SK-N-SH (cell line): ENCODE measurements around the gene TMEM80. TPM values are rescaled to one million over a fixed set of nuclear protein-coding genes. Genes with fewer than 3 reads are reported as not detected.

Experiments used
- CTCF ChIA-PET: fragments of 300-600, 350-600 bp; formaldehyde crosslinking; extraction: SDS; loops from one replicate; lab custom pipeline; 2021; lab: Yijun Ruan, JAX
- POLR2A ChIA-PET: fragments of 350-600 bp; sonication (Branson Sonifier 250); formaldehyde crosslinking; extraction: SDS; loops from one replicate; lab custom pipeline; 2020; ENCODE audit warnings: antibody characterized with exemption, inconsistent platforms; lab: Yijun Ruan, JAX
- DNase-seq: peaks from one replicate; pipeline ENCODE4 v3.0.0; 2012
- H2AFZ ChIP-seq: fragments of 200-600 bp; sonication (generic); 2 replicates; pipeline ENCODE4 v1.8.1; 2016; ENCODE audit warnings: antibody characterized with exemption, mild to moderate bottlenecking, low read depth
- H3F3A ChIP-seq: fragments of 200-600 bp; sonication (generic); replicated peaks from 2 replicates; pipeline ENCODE3; 2016; ENCODE audit warnings: antibody characterized with exemption, mild to moderate bottlenecking; ENCODE audit not compliant: insufficient read depth
- H3K27ac ChIP-seq, 2 experiments: fragments of 200-500 bp in 1 of 2; fragments of 200-600 bp in 1 of 2; sonication (Bioruptor generic) in 1 of 2; sonication (generic), shearing (Covaris generic) in 1 of 2; 2 replicates each; pipeline versions ENCODE4 v1.5.1 to v1.6.1; 2014 to 2016; ENCODE audit warnings: low read depth in 2 of 2, inconsistent platforms in 1 of 2, low read length in 1 of 2, mild to moderate bottlenecking in 1 of 2, mixed read lengths in 1 of 2
- H3K27me3 ChIP-seq: fragments of 200-600 bp; sonication (generic), shearing (Covaris generic); 2 replicates; pipeline ENCODE4 v1.6.1; 2016; ENCODE audit warnings: mixed run types; ENCODE audit not compliant: insufficient read depth
- H3K36me3 ChIP-seq, 2 experiments: fragments of 200-500 bp in 1 of 2; fragments of 200-600 bp in 1 of 2; sonication (Bioruptor generic) in 1 of 2; sonication (generic) in 1 of 2; replicated peaks in 1 of 2; 2 replicates each; pipeline versions ENCODE3 to v1.5.1; 2014 to 2016; ENCODE audit warnings: low read length in 1 of 2, mild to moderate bottlenecking in 1 of 2; ENCODE audit not compliant: insufficient read depth in 2 of 2, control insufficient read depth in 1 of 2
- H3K4me1 ChIP-seq, 2 experiments: fragments of 200-500 bp in 1 of 2; fragments of 200-600 bp in 1 of 2; sonication (Bioruptor generic) in 1 of 2; sonication (generic), shearing (Covaris generic) in 1 of 2; 2 replicates each; pipeline versions ENCODE4 v1.5.1 to v1.6.1; 2014 to 2016; ENCODE audit warnings: low read depth in 1 of 2, low read length in 1 of 2, mixed run types in 1 of 2; ENCODE audit not compliant: insufficient read depth in 2 of 2, control insufficient read depth in 1 of 2
- H3K4me2 ChIP-seq: fragments of 200-600 bp; sonication (generic), shearing (Covaris generic); 2 replicates; pipeline ENCODE4 v1.6.1; 2017; ENCODE audit warnings: mixed run types
- H3K4me3 ChIP-seq, 2 experiments: fragments of 200-500 bp in 1 of 2; fragments of 200-600 bp in 1 of 2; sonication (Bioruptor generic) in 1 of 2; sonication (generic), shearing (Covaris generic) in 1 of 2; 2 replicates each; pipeline versions ENCODE4 v1.5.1 to v1.8.1; 2014 to 2016; ENCODE audit warnings: low read depth in 2 of 2, inconsistent platforms in 1 of 2, low read length in 1 of 2, mild to moderate bottlenecking in 1 of 2, mixed read lengths in 1 of 2, moderate library complexity in 1 of 2
- H3K79me2 ChIP-seq: fragments of 200-600 bp; sonication (generic); 2 replicates; pipeline ENCODE4 v1.8.1; 2017; ENCODE audit warnings: mild to moderate bottlenecking; ENCODE audit not compliant: insufficient read depth
- H3K9ac ChIP-seq: fragments of 200-600 bp; sonication (generic); 2 replicates; pipeline ENCODE4 v1.6.1; 2017; ENCODE audit warnings: mixed run types
- H3K9me2 ChIP-seq: fragments of 200-600 bp; sonication (generic); 2 replicates; pipeline ENCODE4 v1.6.1; 2017; ENCODE audit warnings: mixed run types
- H3K9me3 ChIP-seq: fragments of 200-600 bp; sonication (generic); 2 replicates; pipeline ENCODE4 v1.6.1; 2017; ENCODE audit warnings: mixed run types, mild to moderate bottlenecking, moderate library complexity
- H4K20me1 ChIP-seq: fragments of 200-600 bp; sonication (generic); 2 replicates; pipeline ENCODE4 v1.6.1; 2017; ENCODE audit warnings: mild to moderate bottlenecking, mixed run types; ENCODE audit not compliant: insufficient read depth
- CHD2 ChIP-seq: fragments of 150-350 bp; IDR thresholded peaks from 2 replicates; pipeline ENCODE4 v1.6.1; 2018; ENCODE audit warnings: low read length; ENCODE audit not compliant: partially characterized antibody
- CTCF ChIP-seq: fragments of 200-600 bp; sonication (generic); IDR thresholded peaks from 2 replicates; pipeline ENCODE4 v1.6.1; 2017; ENCODE audit warnings: antibody characterized with exemption, mild to moderate bottlenecking, moderate library complexity
- ELF1 ChIP-seq: IDR thresholded peaks from 2 replicates; pipeline ENCODE4 v1.4.0; 2012
- FOXJ3 ChIP-seq: sonication (generic); formaldehyde crosslinking; IDR thresholded peaks from 2 replicates; pipeline ENCODE4 v1.5.1; 2020; ENCODE audit warnings: mild to moderate bottlenecking, missing genetic modification reagents
- IRF3 ChIP-seq: fragments of 150-350 bp; IDR thresholded peaks from 2 replicates; pipeline ENCODE4 v1.6.1; 2016; ENCODE audit warnings: mild to moderate bottlenecking, low read depth, low read length
- JUND ChIP-seq: IDR thresholded peaks from 2 replicates; pipeline ENCODE4 v1.4.0; 2012
- MEF2A ChIP-seq: IDR thresholded peaks from 2 replicates; pipeline ENCODE4 v1.4.0; 2012; ENCODE audit warnings: low read depth, borderline replicate concordance
- NFIC ChIP-seq: IDR thresholded peaks from 2 replicates; pipeline ENCODE4 v1.4.0; 2012; ENCODE audit warnings: borderline replicate concordance
- POLR2AphosphoS5 ChIP-seq: IDR thresholded peaks from 2 replicates; pipeline ENCODE4 v1.6.1; 2012; ENCODE audit warnings: low read depth, low read length
- RCOR1 ChIP-seq: fragments of 150-350 bp; IDR thresholded peaks from 2 replicates; pipeline ENCODE4 v1.6.1; 2017; ENCODE audit warnings: antibody characterized with exemption, low read length
- RXRA ChIP-seq: IDR thresholded peaks from 2 replicates; pipeline ENCODE4 v1.4.0; 2012; ENCODE audit warnings: low read depth, mild to moderate bottlenecking, borderline replicate concordance
- USF1 ChIP-seq: IDR thresholded peaks from 2 replicates; pipeline ENCODE4 v1.4.0; 2012; ENCODE audit warnings: low read depth, borderline replicate concordance
- ZBTB33 ChIP-seq: IDR thresholded peaks from 2 replicates; pipeline ENCODE4 v1.4.0; 2012; ENCODE audit warnings: low read depth, borderline replicate concordance
- WGBS: methylation state at CpG from one replicate; pipeline ENCODE4 v1.1.6; 2017; ENCODE audit warnings: low lambda C conversion rate; 5-methylcytosine and 5-hydroxymethylcytosine counted together
- polyA plus RNA-seq, 3 experiments: library from polyadenylated mRNA; depleted of rRNA; stranded (reverse); fragments of >200 nt; gene quantifications; 2 replicates each; pipeline ENCODE4 v1.2.3, GENCODE V29; 2012
- TF ChIP-seq, protein P1 (sequence below): fragments of 150-350 bp; IDR thresholded peaks from 2 replicates; pipeline ENCODE4 v1.6.1; 2017; ENCODE audit warnings: antibody characterized with exemption, low read length, low read depth, borderline replicate concordance
- TF ChIP-seq, protein P2 (sequence below): IDR thresholded peaks from 2 replicates; pipeline ENCODE4 v1.6.1; 2012; ENCODE audit warnings: mild to moderate bottlenecking, low read depth, low read length, moderate library complexity

The TMEM80 gene
- polyA plus RNA-seq, 1 of the 3 experiments (the other 2 are of a cell fraction): 40.4 TPM

DNA sequence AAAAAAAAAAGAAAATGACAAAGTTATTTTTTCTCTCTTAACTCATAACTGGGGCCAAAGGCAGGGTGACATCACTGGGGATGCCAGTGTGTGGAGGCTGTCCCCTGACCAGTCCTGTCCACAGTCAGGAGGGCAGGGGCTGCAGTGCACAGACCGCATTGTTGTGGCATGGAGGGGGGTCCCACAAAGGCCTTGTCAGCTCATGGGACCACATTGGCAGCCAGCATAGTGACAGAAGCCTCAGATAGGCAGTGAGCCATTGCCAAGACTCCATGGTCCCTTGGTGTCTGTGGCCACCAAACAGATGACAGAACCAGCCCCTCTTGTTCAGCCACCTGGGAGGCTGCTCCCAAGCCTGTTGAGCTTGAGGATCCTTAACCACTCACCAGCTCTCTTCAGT is 4.1 kb downstream of the TMEM80 start:
- TF ChIP-seq MEF2A: no peak
- H3K27ac ChIP-seq: no peak overlapping the region
- peaks cover 22% of the 10 kb centered on the region for H3K79me2 ChIP-seq
- H4K20me1 ChIP-seq: peaks cover 6% of the 10 kb centered on the region; the same call in 1 of the 2 replicates
- no peak overlapping the region for H3K9ac ChIP-seq
- peaks cover 0 to 4% of the 10 kb centered on the region in 2 experiments; a peak in 2 of 4 replicates for H3K4me1 ChIP-seq
- H3K36me3 ChIP-seq: peaks cover 0 to 3% of the 10 kb centered on the region in 2 experiments
- no CpG with 5 or more reads among the region's 1 CpG for WGBS
- no peak overlapping the region for H3K4me3 ChIP-seq
- no peaks in the 10 kb centered on the region for H3K9me3 ChIP-seq
- no peak for DNase-seq
- H2AFZ ChIP-seq: no peak overlapping the region
- no peak overlapping the region for H3K4me2 ChIP-seq
- no peaks in the 10 kb centered on the region for H3K27me3 ChIP-seq
- no peaks in the 10 kb centered on the region for H3F3A ChIP-seq
- no peaks in the 10 kb centered on the region for H3K9me2 ChIP-seq
- CTCF ChIA-PET: interaction anchor here (11.4 kb wide), 1 partner anchor 24 kb away, joined by 122 read pairs; no protein-coding TSS in a partner anchor
- POLR2A ChIA-PET: no interaction called here

DNA sequence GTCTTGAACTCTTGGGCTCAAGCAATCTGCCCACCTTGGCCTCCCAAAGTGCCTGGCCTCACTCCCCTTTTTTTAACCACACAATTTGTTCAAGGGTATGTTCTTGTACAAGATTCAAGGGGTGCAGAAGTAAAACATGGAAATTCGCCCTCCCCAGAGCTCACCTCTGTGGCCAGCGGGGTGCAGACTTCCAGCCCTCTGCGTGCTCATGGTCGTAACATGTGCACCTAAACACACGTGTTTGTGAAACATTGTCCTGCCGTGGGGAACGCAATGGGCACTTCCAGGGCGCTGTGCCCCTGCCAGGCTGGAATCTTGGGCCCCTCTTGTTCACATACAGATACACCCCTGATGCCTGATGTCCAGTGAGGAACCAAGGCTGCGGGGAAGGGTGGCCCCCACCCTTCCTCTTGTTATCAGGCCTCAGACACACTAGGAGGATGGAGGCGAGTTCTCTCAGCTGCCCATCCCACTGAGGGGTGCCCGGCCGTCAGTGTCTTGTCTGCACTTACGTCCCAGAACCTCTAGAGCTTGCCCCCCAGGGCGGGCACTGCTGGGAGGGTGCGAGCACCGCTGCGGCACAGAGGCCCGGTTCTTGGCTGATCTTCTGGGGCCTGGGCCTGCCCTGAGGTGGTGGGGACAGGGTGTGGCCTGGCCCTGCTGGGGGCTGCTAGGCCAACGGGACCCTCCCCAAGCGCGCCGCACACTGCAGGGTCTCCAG is 6.3 kb downstream of the TMEM80 start:
- Histone ChIP-seq H3K4me1 (peaks cover 0 to 4% of the 10 kb centered on the region in 2 experiments; a peak in 2 of 4 replicates), H3K4me3 (no peak overlapping the region), H3F3A (no peaks in the 10 kb centered on the region), H3K79me2 (peaks cover 15% of the 10 kb centered on the region; the same call in 1 of the 2 replicates), H3K4me2 (no peak overlapping the region), H3K9ac (no peak overlapping the region), H3K27me3 (no peaks in the 10 kb centered on the region), H3K9me3 (no peaks in the 10 kb centered on the region), H3K9me2 (no peaks in the 10 kb centered on the region), H4K20me1 (peaks cover 6% of the 10 kb centered on the region; the same call in 1 of the 2 replicates), H3K27ac (no peak overlapping the region; a peak in 1 of 4 replicates), H3K36me3 (peaks cover 0 to 3% of the 10 kb centered on the region in 2 experiments), H2AFZ (no peak overlapping the region)
- no peak for DNase-seq
- ChIA-PET CTCF (interaction anchor here (2.8 to 3.9 kb wide), 2 partner anchors 21 to 26 kb away, joined by 7 to 22 read pairs; no protein-coding TSS in a partner anchor), POLR2A (no interaction called here)
- WGBS: 94% methylated on average over 12 of the region's 22 CpGs
- TF ChIP-seq CTCF (no peak), RXRA (no peak), NFIC (no peak), FOXJ3 (CRISPR knock-in tag) (no peak), RCOR1 (no peak), ZBTB33 (no peak), POLR2AphosphoS5 (no peak), CHD2 (no peak), JUND (no peak), USF1 (no peak), ELF1 (no peak), MEF2A (no peak), IRF3 (no peak)
- TF ChIP-seq, protein P1, sequence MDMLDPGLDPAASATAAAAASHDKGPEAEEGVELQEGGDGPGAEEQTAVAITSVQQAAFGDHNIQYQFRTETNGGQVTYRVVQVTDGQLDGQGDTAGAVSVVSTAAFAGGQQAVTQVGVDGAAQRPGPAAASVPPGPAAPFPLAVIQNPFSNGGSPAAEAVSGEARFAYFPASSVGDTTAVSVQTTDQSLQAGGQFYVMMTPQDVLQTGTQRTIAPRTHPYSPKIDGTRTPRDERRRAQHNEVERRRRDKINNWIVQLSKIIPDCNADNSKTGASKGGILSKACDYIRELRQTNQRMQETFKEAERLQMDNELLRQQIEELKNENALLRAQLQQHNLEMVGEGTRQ: no peak
- TF ChIP-seq, protein P2, sequence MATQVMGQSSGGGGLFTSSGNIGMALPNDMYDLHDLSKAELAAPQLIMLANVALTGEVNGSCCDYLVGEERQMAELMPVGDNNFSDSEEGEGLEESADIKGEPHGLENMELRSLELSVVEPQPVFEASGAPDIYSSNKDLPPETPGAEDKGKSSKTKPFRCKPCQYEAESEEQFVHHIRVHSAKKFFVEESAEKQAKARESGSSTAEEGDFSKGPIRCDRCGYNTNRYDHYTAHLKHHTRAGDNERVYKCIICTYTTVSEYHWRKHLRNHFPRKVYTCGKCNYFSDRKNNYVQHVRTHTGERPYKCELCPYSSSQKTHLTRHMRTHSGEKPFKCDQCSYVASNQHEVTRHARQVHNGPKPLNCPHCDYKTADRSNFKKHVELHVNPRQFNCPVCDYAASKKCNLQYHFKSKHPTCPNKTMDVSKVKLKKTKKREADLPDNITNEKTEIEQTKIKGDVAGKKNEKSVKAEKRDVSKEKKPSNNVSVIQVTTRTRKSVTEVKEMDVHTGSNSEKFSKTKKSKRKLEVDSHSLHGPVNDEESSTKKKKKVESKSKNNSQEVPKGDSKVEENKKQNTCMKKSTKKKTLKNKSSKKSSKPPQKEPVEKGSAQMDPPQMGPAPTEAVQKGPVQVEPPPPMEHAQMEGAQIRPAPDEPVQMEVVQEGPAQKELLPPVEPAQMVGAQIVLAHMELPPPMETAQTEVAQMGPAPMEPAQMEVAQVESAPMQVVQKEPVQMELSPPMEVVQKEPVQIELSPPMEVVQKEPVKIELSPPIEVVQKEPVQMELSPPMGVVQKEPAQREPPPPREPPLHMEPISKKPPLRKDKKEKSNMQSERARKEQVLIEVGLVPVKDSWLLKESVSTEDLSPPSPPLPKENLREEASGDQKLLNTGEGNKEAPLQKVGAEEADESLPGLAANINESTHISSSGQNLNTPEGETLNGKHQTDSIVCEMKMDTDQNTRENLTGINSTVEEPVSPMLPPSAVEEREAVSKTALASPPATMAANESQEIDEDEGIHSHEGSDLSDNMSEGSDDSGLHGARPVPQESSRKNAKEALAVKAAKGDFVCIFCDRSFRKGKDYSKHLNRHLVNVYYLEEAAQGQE: no peak
